ENCODE measurements around the gene IGSF5. TPM values are rescaled to one million over a fixed set of nuclear protein-coding genes. Genes with fewer than 3 reads are reported as not detected.

IGSF5 gene
- total RNA-seq, 2 donors from 2014 or later: 1.7 TPM; not detected in 1

DNA sequence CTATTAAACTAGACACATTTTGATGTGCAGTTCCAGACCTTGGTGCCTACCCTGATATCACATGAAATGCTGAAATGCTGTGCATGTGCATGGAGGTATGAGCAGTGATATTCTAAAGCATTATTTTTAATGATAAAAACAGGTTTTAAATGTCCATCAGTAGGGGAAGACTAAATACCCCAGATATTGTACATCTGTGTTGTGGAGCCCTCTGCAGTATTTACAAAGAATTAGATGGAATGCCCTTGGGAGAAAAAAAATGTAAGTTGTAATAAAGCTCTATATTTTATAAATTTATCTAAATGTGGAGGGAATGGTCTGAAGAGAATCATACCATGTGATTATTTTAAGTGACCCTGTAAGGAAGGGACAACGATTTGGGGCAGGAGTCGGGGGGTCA lies 39.1 kb upstream of the IGSF5 start:
- WGBS: 93% methylated on average over 2 of the region's 2 CpGs
- Histone ChIP-seq H3K36me3 (no peaks in the 10 kb centered on the region), H3K27me3 (replicated peaks; ENCODE audit: insufficient read depth) (no peaks in the 10 kb centered on the region), H3K9me3 (no peaks in the 10 kb centered on the region), H3K4me1 (replicated peaks) (no peaks in the 10 kb centered on the region), H3K27ac (no peak overlapping the region), H3K4me3 (no peak overlapping the region)
- intact Hi-C loops (cut with DNase I): no loop called here
- no peak for DNase-seq (ENCODE audit: low spot score)
- TF ChIP-seq POLR2A (IDR thresholded peaks at IDR 0.05): no peak
- TF ChIP-seq, protein P1, sequence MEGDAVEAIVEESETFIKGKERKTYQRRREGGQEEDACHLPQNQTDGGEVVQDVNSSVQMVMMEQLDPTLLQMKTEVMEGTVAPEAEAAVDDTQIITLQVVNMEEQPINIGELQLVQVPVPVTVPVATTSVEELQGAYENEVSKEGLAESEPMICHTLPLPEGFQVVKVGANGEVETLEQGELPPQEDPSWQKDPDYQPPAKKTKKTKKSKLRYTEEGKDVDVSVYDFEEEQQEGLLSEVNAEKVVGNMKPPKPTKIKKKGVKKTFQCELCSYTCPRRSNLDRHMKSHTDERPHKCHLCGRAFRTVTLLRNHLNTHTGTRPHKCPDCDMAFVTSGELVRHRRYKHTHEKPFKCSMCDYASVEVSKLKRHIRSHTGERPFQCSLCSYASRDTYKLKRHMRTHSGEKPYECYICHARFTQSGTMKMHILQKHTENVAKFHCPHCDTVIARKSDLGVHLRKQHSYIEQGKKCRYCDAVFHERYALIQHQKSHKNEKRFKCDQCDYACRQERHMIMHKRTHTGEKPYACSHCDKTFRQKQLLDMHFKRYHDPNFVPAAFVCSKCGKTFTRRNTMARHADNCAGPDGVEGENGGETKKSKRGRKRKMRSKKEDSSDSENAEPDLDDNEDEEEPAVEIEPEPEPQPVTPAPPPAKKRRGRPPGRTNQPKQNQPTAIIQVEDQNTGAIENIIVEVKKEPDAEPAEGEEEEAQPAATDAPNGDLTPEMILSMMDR (IDR thresholded peaks at IDR 0.05): no peak
- TF ChIP-seq POLR2AphosphoS5 (IDR thresholded peaks at IDR 0.05): no peak

DNA sequence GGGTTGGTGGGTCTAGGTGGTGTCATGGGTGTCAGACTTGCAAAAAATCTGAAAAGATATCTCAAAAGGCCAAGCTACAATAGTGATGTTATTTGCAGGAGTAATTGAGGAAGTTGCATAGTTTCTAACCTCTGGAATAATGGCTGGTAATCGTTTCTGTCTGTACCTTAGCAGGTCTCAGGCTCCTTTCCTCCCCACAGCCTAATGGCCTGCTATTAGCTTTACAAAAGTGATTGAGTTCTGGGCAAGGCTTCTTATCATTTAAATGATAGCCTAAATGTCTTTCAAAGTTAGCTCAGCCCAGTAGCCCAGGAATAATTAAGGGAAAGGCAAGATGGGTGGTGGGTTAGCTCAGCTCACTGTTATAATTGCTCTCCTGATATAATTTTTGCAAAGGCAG lies 37.7 kb upstream of the IGSF5 start:
- no peak for TF ChIP-seq POLR2AphosphoS5 (IDR thresholded peaks at IDR 0.05)
- TF ChIP-seq, protein P1 (IDR thresholded peaks at IDR 0.05): no peak
- no peak for TF ChIP-seq POLR2A (IDR thresholded peaks at IDR 0.05)
- DNase-seq (ENCODE audit: low spot score): no peak
- Histone ChIP-seq H3K4me1 (replicated peaks) (no peaks in the 10 kb centered on the region), H3K36me3 (no peaks in the 10 kb centered on the region), H3K27me3 (replicated peaks; ENCODE audit: insufficient read depth) (no peaks in the 10 kb centered on the region), H3K4me3 (no peak overlapping the region), H3K9me3 (no peaks in the 10 kb centered on the region), H3K27ac (no peak overlapping the region)
- intact Hi-C loops (cut with DNase I): no loop called here
- WGBS: 31% methylated on average over 1 of the region's 1 CpG

DNA sequence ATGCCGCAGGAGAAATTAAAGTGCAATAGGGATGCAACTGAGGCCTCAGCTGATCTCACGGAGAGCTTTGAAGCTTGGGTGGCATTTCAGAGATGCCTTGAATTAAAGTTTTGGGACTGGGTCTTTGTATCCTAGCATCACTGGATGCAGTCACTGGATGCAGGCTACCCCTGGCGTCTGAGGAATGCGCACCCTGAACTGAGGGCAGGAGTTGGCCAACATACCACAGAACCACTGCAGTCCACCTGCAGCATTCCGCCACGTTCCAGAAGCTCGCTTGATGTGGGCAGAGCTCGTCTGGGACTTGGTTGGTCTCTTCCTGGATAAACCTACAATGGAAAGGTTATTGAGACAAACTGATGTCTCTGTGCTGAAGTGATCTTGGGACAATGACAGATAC lies 34.1 kb upstream of the IGSF5 start:
- no peak for TF ChIP-seq POLR2AphosphoS5 (IDR thresholded peaks at IDR 0.05)
- intact Hi-C loops (cut with DNase I): no loop called here
- Histone ChIP-seq H3K4me1 (replicated peaks) (no peaks in the 10 kb centered on the region), H3K27ac (no peak overlapping the region), H3K9me3 (no peaks in the 10 kb centered on the region), H3K4me3 (no peak overlapping the region), H3K36me3 (no peaks in the 10 kb centered on the region), H3K27me3 (replicated peaks; ENCODE audit: insufficient read depth) (no peaks in the 10 kb centered on the region)
- 95% methylated on average over 4 of the region's 8 CpGs for WGBS
- DNase-seq (ENCODE audit: low spot score): no peak

DNA sequence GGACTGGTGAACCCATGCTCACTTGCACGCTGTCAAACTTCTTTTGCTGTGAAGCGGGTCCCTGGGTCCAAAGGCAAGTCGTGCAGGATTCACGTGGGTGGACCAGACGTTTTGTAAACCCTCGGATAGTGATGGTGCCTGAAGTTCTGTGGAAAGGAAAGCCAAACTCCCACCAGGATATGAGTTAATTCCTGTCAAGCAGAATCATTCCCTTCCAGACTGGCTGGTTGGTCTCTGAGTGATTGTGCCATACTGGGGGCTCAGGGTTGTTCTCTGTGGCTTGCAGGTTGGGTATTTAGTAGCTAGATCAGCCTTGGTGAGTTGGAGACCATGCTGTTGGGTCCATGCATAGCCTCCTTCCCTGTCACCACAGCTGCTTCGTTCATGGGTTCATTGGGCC lies 32.7 kb upstream of the IGSF5 start:
- Histone ChIP-seq H3K9me3 (no peaks in the 10 kb centered on the region), H3K4me3 (no peak overlapping the region), H3K27ac (no peak overlapping the region), H3K36me3 (no peaks in the 10 kb centered on the region), H3K4me1 (replicated peaks) (no peaks in the 10 kb centered on the region), H3K27me3 (replicated peaks; ENCODE audit: insufficient read depth) (no peaks in the 10 kb centered on the region)
- TF ChIP-seq, protein P1 (IDR thresholded peaks at IDR 0.05): no peak
- WGBS: 89% methylated on average over 7 of the region's 7 CpGs
- intact Hi-C loops (cut with DNase I): no loop called here
- no peak for DNase-seq (ENCODE audit: low spot score)

DNA sequence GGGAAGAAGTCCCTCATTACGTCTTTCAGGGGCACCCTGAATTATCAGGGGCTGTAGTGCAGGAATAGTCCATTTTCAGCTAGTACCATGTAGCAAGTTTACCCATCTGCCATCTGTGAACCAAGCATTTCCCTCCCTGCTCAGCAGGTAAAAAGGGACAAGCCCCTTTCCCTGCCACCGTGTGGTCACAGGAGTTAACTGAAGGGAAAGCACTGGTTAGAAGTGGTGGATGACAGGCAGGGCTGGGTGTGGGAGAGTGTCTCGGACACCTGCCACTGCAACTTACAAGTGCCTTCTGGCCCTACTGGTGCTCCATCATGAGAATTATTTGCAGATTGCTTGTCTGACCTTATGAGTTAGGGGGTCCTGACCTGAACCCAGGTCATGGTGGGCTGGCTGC lies 32.0 kb upstream of the IGSF5 start:
- no peak overlapping the region for H3K27ac ChIP-seq
- no peaks in the 10 kb centered on the region for H3K36me3 ChIP-seq
- H3K27me3 ChIP-seq (replicated peaks; ENCODE audit: insufficient read depth): no peaks in the 10 kb centered on the region
- H3K9me3 ChIP-seq: no peaks in the 10 kb centered on the region
- H3K4me3 ChIP-seq: no peak overlapping the region
- intact Hi-C loops (cut with DNase I): no loop called here
- H3K4me1 ChIP-seq (replicated peaks): no peaks in the 10 kb centered on the region
- 66% methylated on average over 3 of the region's 3 CpGs for WGBS
- TF ChIP-seq, protein P1 (IDR thresholded peaks at IDR 0.05): no peak
- TF ChIP-seq POLR2AphosphoS5 (IDR thresholded peaks at IDR 0.05) (no peak), POLR2A (IDR thresholded peaks at IDR 0.05) (no peak)
- no peak for DNase-seq (ENCODE audit: low spot score)
